Measurements from ENCODE around the gene CEP89.

Gene CEP89

DNA sequence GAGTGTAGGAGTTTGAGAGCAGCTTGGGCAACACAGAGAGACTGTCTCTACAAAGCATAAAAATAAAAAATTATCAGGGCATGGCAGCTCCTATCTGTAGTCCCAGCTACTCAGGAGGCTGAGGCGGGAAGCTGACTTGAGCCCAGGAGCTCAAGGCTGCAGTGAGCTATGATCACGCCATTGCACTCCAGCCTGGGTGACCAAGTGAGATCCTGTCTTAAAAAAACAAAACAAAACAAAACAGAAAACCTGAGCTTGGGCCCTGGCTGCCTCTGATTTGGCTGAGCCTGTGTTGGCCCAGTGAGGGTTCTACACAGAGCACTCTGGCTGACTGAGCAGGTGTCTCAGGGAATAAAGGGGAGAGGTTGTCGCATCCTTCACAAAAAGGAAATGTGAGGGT is 110.2 kb downstream of the CEP89 start:
- Histone ChIP-seq H3K27ac (ENCODE audit: low read length) (no peak overlapping the region), H3K27me3 (ENCODE audit: low read depth, low read length) (no peaks in the 10 kb centered on the region), H2AFZ (ENCODE audit: low read depth, low read length) (no peak overlapping the region), H4K20me1 (ENCODE audit: insufficient read depth, low read length) (no peaks in the 10 kb centered on the region), H3K4me1 (ENCODE audit: low read length) (no peaks in the 10 kb centered on the region), H3K4me2 (ENCODE audit: low read length) (no peak overlapping the region), H3K36me3 (replicated peaks; ENCODE audit: low read depth, low read length) (no peaks in the 10 kb centered on the region), H3K9me3 (ENCODE audit: insufficient read depth, low read length) (no peaks in the 10 kb centered on the region), H3K9ac (ENCODE audit: low read length) (no peak overlapping the region), H3K79me2 (ENCODE audit: low read length) (no peaks in the 10 kb centered on the region), H3K4me3 (ENCODE audit: low read length) (no peak overlapping the region)
- no peak for TF ChIP-seq EZH2phosphoT487 (IDR thresholded peaks at IDR 0.05; ENCODE audit: low read depth)
- TF ChIP-seq, protein P1, sequence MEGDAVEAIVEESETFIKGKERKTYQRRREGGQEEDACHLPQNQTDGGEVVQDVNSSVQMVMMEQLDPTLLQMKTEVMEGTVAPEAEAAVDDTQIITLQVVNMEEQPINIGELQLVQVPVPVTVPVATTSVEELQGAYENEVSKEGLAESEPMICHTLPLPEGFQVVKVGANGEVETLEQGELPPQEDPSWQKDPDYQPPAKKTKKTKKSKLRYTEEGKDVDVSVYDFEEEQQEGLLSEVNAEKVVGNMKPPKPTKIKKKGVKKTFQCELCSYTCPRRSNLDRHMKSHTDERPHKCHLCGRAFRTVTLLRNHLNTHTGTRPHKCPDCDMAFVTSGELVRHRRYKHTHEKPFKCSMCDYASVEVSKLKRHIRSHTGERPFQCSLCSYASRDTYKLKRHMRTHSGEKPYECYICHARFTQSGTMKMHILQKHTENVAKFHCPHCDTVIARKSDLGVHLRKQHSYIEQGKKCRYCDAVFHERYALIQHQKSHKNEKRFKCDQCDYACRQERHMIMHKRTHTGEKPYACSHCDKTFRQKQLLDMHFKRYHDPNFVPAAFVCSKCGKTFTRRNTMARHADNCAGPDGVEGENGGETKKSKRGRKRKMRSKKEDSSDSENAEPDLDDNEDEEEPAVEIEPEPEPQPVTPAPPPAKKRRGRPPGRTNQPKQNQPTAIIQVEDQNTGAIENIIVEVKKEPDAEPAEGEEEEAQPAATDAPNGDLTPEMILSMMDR (IDR thresholded peaks at IDR 0.05; ENCODE audit: low read depth, low read length), result no peak

DNA sequence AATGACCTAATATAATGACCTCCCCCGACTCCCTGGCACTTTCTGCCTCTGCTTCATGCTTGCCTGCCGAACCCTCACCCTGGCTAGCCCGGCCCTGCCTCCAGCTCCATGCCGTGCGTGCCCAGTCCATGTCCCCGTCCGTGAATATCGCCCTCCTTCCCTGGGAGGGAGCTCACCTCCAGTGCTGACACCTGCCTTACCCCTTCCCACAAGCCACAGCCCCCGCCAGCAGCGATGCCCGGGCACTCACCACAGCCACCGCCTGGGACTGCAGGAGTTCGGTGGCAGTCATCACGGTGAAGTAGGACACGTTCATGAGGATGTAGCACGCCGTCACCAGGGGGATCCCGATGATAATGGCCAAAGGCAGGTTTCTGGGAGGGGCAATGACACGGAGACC is 112.2 kb downstream of the CEP89 start:
- no peaks in the 10 kb centered on the region for H3K79me2 ChIP-seq (ENCODE audit: low read length)
- no peak overlapping the region for H2AFZ ChIP-seq (ENCODE audit: low read depth, low read length)
- H3K36me3 ChIP-seq (replicated peaks; ENCODE audit: low read depth, low read length), result no peaks in the 10 kb centered on the region
- H4K20me1 ChIP-seq (ENCODE audit: insufficient read depth, low read length), result no peaks in the 10 kb centered on the region
- no peaks in the 10 kb centered on the region for H3K9me3 ChIP-seq (ENCODE audit: insufficient read depth, low read length)
- no peaks in the 10 kb centered on the region for H3K27me3 ChIP-seq (ENCODE audit: low read depth, low read length)
- TF ChIP-seq, protein P1 (IDR thresholded peaks at IDR 0.05; ENCODE audit: low read depth, low read length), result no peak
- no peak for TF ChIP-seq EZH2phosphoT487 (IDR thresholded peaks at IDR 0.05; ENCODE audit: low read depth)
- H3K4me3 ChIP-seq (ENCODE audit: low read length), result no peak overlapping the region
- H3K4me2 ChIP-seq (ENCODE audit: low read length), result no peak overlapping the region
- no peak overlapping the region for H3K27ac ChIP-seq (ENCODE audit: low read length)
- no peak overlapping the region for H3K9ac ChIP-seq (ENCODE audit: low read length)
- H3K4me1 ChIP-seq (ENCODE audit: low read length), result no peaks in the 10 kb centered on the region

DNA sequence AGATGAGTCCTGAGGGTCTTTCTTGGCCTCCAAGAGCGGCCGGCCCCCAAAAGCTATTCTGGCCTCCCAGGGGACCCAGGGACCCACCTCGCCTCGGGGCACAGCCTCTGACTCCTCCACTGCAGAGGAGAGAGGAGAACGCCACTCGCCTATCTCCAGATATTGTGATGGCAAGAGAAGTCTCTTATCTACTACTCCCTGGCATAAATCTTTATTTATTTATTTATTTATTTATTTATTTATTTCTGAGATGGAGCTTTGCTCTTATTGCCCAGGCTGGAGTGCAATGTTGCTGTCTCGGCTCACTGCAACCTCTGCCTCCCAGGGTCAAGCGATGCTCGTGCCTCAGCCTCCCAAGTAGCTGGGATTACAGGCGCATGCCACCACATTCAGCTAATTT is 113.2 kb downstream of the CEP89 start:
- Histone ChIP-seq H4K20me1 (ENCODE audit: insufficient read depth, low read length) (no peaks in the 10 kb centered on the region), H3K9me3 (ENCODE audit: insufficient read depth, low read length) (no peaks in the 10 kb centered on the region), H3K27me3 (ENCODE audit: low read depth, low read length) (no peaks in the 10 kb centered on the region), H3K4me1 (ENCODE audit: low read length) (no peaks in the 10 kb centered on the region), H3K79me2 (ENCODE audit: low read length) (no peaks in the 10 kb centered on the region), H3K9ac (ENCODE audit: low read length) (no peak overlapping the region), H3K36me3 (replicated peaks; ENCODE audit: low read depth, low read length) (no peaks in the 10 kb centered on the region), H3K4me2 (ENCODE audit: low read length) (no peak overlapping the region), H2AFZ (ENCODE audit: low read depth, low read length) (no peak overlapping the region), H3K4me3 (ENCODE audit: low read length) (no peak overlapping the region), H3K27ac (ENCODE audit: low read length) (no peak overlapping the region)
- TF ChIP-seq, protein P1 (IDR thresholded peaks at IDR 0.05; ENCODE audit: low read depth, low read length), result no peak
- no peak for TF ChIP-seq EZH2phosphoT487 (IDR thresholded peaks at IDR 0.05; ENCODE audit: low read depth)

DNA sequence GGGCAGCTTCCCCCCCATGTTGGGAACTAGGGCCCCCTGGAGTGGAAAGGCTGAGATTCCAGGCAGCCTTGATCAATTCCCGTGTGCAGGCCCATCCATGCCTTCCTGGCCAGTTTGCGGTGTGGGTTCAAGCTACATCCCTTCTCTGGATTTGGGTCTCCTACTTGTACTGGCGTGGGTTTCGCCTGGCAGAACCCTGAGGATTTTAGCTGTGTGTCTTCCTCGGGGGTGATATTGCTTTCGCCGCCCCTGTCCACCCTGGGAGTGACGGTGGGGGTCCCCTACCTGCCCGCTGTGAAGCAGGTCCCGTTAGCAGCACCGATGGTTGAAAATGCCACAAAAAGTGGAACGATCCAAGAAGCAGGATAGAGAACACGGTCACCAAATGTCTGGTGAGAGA is 113.6 kb downstream of the CEP89 start:
- no peaks in the 10 kb centered on the region for H3K79me2 ChIP-seq (ENCODE audit: low read length)
- no peaks in the 10 kb centered on the region for H3K4me1 ChIP-seq (ENCODE audit: low read length)
- H3K9ac ChIP-seq (ENCODE audit: low read length), result no peak overlapping the region
- no peak overlapping the region for H2AFZ ChIP-seq (ENCODE audit: low read depth, low read length)
- H3K27ac ChIP-seq (ENCODE audit: low read length), result no peak overlapping the region
- TF ChIP-seq, protein P1 (IDR thresholded peaks at IDR 0.05; ENCODE audit: low read depth, low read length), result no peak
- TF ChIP-seq EZH2phosphoT487 (IDR thresholded peaks at IDR 0.05; ENCODE audit: low read depth), result no peak
- no peak overlapping the region for H3K4me2 ChIP-seq (ENCODE audit: low read length)
- no peaks in the 10 kb centered on the region for H3K27me3 ChIP-seq (ENCODE audit: low read depth, low read length)
- no peaks in the 10 kb centered on the region for H3K36me3 ChIP-seq (replicated peaks; ENCODE audit: low read depth, low read length)
- H4K20me1 ChIP-seq (ENCODE audit: insufficient read depth, low read length), result no peaks in the 10 kb centered on the region
- no peak overlapping the region for H3K4me3 ChIP-seq (ENCODE audit: low read length)
- no peaks in the 10 kb centered on the region for H3K9me3 ChIP-seq (ENCODE audit: insufficient read depth, low read length)

Measured in OCI-LY3 (cell line).